GM21825 (cell line): ENCODE data around the gene ZNF862.
"Not testable (repeated sequence)": the region's sequence is repeated elsewhere in the genome, so short reads cannot be mapped to it uniquely, and the experiment has no call there.

ENCODE experiments used
- ATAC-seq: cut with Tn5 transposase; IDR thresholded peaks from one replicate; pipeline ENCODE4 v1.9.1; 2021; ENCODE audit warnings: mild to moderate bottlenecking, moderate library complexity; ENCODE audit not compliant: unreplicated experiment

ZNF862 gene

GRCh38 chr7:149824301-149824741 lies 13.9 kb upstream of the ZNF862 start:
- no peak for ATAC-seq

GRCh38 chr7:149824748-149825566 lies 13.2 kb upstream of the ZNF862 start:
- no peak for ATAC-seq

- ATAC-seq, result no peak
These were observed 12.4 kb upstream of the ZNF862 start for GRCh38 chr7:149825567-149826343.

GRCh38 chr7:149826344-149827088 lies 11.7 kb upstream of the ZNF862 start:
- no peak for ATAC-seq

- no peak for ATAC-seq
These were observed 10.8 kb upstream of the ZNF862 start for GRCh38 chr7:149827089-149827981.

- no peak for ATAC-seq
These were observed 9.5 kb upstream of the ZNF862 start for GRCh38 chr7:149828357-149829309.

GRCh38 chr7:149830527-149830926 lies 7.6 kb upstream of the ZNF862 start:
- ATAC-seq, result not testable (repeated sequence)

GRCh38 chr7:149830997-149831740 lies 7.0 kb upstream of the ZNF862 start:
- ATAC-seq, result no peak

- no peak for ATAC-seq
These were observed 6.4 kb upstream of the ZNF862 start for GRCh38 chr7:149831741-149832219.

GRCh38 chr7:149832332-149833041 lies 5.7 kb upstream of the ZNF862 start:
- no peak for ATAC-seq

- no peak for ATAC-seq
These were observed 4.6 kb upstream of the ZNF862 start for GRCh38 chr7:149833495-149834130.

- no peak for ATAC-seq
These were observed 3.6 kb upstream of the ZNF862 start for GRCh38 chr7:149834601-149835000.

- no peak for ATAC-seq
These were observed 1.7 kb upstream of the ZNF862 start for GRCh38 chr7:149836434-149836833.

GRCh38 chr7:149837564-149838223 lies 481 bp upstream of the ZNF862 start:
- ATAC-seq, result no peak

- ATAC-seq, result no peak
These were observed 825 bp downstream of the ZNF862 start for GRCh38 chr7:149838992-149839408.

- ATAC-seq, result no peak
These were observed 1.8 kb downstream of the ZNF862 start for GRCh38 chr7:149839933-149840332.

GRCh38 chr7:149843566-149843965 lies 5.4 kb downstream of the ZNF862 start:
- no peak for ATAC-seq
